Measurements from ENCODE around the gene NAALADL2.
"Not testable (repeated sequence)": the region's sequence is repeated elsewhere in the genome, so short reads cannot be mapped to it uniquely, and the experiment has no call there.

NAALADL2 gene

DNA sequence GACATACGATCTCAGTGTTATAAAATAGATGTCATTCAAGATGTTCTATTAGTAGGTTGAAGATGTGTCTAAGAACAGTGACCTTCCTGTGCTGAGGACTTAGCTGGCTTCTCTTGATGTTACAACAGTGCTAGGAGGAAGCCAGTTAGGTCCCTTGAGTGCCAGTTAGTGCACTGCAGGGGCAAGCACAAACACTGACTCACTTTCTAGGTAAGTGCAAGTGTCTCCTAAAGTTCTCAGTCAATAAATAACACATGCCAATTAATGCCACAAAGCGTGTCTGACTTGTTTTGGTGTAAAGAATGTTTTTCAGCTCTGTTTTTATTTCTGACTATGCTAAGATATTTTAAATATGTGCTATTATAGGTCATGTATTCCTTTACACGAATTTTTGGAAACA is 211.8 kb downstream of the NAALADL2 start:
- DNase-seq (ENCODE audit: low read depth), result no peak

DNA sequence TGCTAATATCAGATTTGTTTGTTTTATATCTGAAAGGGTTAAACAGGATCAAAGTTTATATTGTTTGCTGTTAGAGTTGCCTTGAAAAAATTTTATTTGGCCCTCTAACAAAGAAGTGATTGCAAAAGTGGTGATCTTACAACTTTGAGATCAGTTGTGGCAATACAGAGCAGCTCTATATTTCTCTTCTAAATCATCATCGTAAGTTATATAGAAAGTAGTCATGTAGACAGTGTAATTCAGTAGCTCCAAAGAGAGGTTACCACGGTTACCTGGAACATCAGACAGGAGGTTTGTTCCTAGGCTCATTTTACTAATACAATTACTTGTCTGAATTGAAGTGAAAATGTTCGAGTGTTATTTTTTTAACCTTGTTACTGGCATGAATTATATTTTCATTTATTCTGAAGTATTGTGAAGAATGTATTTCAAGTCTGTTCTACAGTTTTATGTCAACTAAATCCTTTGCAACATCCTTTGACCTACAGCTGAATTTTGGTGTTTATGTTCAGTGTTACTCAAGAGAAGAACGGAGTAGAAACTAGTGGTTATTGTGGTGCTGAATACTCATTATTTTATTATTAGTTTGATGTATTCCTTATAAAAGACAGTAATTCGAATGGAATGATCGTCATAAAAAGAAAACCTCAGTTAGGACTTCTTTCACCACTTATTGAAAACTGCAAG is 214.2 kb downstream of the NAALADL2 start:
- no peak for DNase-seq (ENCODE audit: low read depth)

DNA sequence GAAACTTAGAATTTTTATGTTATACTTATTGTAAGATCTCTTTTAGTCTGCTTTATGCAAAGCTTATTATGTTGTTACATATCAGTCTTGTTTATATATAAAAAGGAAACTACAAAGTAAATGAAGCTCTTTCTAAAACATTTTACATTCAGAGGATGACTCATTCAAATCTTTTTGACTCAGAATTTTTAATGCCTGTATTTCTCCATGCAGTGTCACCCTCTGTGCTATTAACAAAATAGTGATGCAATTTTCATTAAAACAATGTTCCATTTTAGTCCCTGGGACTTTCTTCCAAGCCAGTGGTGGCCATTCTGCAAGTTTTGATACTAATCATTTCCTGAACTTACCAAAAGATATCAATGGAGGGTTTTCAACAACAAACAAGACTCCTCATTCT is 216.1 kb downstream of the NAALADL2 start:
- no peak for DNase-seq (ENCODE audit: low read depth)

DNA sequence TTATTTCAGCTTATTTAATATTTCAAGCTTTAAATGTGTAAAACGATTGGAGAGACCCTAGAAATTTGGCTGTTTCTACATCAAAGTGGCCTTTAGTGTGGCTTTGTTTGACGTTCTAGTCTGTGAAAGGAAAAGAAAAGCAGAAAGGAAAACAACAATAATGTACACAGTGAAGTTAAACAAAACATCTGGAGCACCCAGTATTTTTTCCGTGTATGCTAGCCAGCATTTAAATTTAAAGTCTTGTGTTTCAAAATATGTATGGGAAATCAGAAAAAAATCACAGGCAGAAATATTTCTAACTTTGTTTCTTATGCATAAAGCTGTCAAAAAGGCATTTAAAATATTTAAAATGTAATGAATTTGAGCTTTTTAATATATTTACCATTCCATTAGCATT is 218.1 kb downstream of the NAALADL2 start:
- no peak for DNase-seq (ENCODE audit: low read depth)

DNA sequence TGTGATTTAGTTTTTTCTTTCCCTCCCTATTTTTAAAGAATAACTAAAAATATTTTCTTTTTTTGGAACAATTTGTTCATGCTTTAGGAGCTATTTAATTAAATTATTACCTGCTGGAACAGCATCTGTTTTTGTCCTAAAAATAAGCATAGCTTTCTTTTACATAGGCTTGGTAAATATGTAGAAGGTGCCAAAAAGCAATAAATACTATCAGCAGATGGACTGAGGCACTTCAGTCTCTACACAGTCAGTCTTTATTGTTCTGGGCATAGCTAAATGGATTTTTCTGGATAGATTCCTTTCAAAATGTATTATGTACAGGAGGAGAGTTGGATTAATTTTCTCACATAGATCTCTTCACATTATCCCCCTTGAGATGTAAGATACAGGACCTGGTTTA is 223.5 kb downstream of the NAALADL2 start:
- DNase-seq (ENCODE audit: low read depth), result no peak

DNA sequence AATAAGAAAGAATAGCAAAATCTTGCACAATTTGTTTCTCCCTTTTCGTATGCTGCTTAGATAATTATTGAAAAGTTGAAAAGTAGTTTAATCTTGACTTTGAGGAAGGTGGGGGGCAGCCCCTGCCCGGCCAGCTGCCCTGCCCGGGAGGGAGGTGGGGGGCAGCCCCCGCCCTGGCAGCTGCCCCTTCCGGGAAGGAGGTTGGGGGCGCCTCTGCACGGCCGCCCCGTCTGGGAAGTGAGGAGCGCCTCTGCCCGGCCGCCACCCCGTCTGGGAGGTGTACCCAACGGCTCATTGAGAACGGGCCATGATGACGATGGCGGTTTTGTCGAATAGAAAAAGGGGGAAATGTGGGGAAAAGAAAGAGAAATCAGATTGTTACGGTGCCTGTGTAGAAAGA is 228.0 kb downstream of the NAALADL2 start:
- not testable (repeated sequence) for DNase-seq (ENCODE audit: low read depth)

DNA sequence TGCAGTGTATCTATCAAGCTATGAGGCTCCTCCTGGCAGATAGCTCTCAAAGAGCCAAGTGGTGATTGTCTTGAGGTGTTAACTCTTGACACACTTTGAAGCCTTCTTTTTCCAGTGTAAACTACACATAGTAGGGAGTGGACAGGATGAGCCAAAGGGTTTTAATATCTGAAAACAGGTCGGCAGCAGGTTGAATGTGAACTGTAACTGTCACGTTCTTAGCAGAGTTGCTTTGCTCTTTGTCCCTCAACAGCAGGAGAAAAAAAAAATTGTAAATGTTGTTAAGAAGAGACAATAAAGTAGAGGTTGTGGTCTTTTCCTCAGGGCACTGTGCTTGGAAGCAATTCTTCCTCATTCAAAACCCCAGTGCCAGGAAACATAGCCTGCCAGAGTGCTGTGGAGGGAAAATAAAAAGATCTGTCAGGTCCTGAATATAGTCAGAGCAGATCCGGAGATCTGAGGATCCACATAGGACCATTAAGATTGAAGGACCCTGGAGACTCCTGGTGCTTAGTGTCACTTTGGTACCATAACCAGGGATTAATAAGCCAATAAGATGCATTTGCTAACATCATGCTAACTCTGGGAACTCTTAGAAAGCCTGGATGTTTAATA is 229.7 kb downstream of the NAALADL2 start:
- DNase-seq (ENCODE audit: low read depth), result no peak

DNA sequence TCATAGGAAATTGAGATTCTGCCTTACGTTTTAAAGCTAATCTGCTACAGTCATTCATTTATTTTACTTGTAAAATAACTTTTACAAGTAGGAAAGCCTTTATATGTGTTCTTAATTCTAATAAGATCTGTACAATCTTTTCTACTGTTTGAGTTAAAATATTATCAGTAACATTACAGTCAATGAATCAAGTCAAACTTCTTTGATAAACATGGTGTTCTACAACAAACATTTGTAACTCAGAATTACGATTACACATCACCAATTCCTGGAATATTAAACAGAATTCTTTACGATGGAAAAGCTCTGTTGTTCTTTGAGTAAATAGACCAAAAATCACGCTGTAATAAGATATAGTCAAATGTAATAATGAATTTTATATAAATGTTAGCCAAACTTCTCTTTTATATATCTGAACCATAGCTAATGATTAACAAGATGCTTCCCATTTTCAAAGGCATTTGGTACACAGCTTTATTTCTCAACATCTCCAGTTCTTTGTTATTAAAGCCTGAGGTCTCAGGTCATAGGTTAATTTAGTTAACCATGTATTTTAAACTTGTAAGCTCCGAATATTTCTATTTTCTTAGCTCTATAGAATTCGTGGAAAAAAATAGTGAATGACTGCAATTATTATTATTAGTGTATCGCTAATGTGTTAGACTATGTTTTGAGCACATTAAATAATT is 232.4 kb downstream of the NAALADL2 start:
- DNase-seq (ENCODE audit: low read depth), result no peak

DNA sequence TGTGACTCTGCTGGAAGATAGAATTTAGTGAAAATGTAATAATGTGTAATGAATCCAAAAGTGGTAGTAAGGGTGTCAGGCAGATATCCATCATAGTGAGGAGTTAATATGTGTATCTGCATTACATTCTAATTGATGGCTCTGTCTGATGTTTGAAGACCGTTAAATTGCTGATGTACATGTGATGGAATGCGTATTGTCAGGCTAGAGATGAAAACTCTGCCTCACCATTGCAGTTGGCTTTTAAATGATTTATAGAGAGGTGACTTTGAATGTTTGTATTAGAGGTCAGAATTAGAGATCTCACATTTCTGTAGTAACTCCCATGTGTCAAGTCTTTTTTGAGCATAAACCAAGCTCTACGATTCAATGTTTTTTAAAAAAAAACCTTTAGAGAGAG is 234.6 kb downstream of the NAALADL2 start:
- DNase-seq (ENCODE audit: low read depth), result no peak

DNA sequence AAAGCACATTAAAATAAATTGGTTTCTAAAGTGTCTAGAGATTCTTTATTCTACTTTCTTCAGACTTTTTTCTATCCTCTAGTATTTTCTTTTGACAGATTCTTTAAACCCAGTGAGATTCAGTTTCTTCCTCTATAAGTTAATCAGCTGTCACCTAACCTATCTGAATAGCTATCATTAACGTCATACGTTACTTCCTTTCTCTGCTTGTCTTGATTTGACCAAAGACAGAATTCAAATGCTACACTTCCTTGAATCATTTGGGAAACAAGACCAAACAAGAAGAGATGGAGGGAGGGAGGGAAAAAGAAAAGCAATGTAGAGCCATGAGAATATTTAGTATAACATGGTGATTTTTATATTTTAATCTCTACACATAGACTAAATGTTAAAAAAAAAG is 235.2 kb downstream of the NAALADL2 start:
- no peak for DNase-seq (ENCODE audit: low read depth)

DNA sequence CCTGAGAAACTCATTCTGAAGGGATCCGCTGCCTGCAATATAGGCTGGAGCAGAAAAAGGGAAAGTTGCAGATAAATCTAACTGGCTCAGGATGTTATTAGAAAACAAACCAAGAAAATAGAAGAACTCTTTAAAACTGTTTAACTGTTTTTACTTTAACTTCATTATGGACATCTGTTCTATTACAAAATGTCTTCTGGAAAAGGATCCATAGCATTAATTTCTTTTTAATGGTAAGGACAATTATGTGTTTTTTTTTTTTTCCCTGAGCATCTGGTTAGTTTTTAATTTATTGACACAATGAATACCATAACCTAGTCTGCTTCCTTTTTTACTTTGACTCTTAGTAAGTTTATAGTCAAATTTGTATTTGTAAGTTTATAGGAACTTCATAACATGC is 239.5 kb downstream of the NAALADL2 start:
- no peak for DNase-seq (ENCODE audit: low read depth)

DNA sequence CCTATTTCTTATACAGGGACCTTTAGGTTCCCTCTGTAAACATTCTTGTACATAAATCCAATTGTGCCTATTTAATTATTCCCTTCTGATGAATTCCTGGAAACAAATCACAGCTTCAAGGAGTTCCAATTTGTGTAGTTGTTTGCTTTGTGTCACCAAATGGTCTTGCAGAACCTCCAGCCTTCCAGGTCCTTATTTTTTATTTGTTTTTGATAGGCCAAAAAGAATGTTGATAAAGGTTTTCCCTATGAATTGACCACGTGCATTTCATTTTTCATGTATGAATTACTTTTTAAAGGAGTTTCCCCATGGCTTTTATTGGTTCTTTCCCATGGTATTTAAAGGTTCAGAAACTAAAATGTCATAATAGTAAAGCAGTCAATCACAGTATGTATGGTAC is 243.0 kb downstream of the NAALADL2 start:
- DNase-seq (ENCODE audit: low read depth), result no peak

DNA sequence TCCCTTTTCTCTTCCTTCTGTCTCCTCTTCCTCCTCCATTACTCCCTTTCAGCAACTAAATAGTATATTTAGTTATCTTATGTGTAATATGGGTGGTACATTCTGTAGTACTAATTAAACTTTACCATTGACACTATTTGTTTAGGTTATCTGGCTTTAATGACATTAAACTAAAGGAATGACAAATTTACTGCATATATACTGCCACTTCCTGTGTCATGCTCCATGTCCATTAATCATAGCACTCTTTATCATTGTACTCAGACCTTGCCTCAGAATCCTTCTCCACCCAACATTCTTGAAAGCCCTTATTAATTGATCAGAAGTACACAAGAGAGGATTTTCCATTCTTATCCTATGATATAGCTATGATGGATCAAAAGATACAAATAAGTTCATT is 244.2 kb downstream of the NAALADL2 start:
- DNase-seq (ENCODE audit: low read depth), result no peak

DNA sequence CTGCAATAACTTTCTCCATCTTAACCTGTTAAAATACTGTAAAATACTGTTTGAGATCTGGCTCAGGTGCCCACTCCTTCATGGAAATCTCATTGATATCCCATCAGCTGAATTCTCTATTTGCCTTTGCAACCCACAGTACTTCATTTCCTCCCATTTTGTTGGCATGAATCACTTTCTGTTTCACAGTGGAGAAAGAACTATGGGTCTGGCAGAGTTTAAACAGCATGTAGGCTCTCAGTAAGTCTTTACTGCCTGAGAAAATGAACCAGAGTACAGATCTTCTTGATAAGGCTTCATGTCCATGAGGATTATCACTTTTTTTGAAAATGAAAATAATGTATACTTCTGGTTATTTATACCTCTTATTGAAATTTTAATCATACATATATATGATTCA is 245.9 kb downstream of the NAALADL2 start:
- no peak for DNase-seq (ENCODE audit: low read depth)

DNA sequence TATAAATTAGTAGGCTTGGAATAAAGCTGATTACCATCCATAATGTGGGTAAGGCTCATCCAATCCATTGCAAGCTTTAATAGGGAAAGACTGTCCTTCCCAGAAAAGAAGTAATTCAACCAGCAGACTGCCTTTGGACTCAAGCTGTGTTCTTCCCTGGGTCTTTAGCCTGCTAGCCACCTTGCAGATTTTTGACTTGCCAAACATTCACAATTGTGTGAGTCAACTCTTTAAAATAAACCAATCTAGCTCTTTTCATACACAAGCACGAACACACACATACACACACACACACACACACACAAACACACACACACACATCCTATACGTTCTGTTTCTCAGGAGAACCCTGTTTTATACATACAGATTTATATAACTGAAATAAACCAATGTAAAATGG is 248.1 kb downstream of the NAALADL2 start:
- no peak for DNase-seq (ENCODE audit: low read depth)

DNA sequence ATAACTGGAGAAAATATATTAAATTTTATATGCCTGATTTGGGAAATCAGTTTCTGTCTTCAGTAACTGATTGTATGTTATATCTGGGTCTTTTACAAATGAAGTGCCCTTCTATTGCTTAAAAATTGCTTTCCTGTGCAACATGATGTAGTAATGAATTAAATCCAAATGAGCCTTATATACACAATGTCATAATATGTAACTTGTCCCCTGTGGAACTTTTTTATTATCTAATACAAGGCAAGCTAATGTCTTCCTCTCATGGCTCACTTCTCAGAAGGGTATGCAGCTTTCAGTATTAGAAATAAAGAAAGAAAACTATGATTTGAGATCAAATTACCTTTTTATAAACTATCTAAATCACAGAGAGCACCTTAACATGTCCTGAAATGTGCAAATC is 248.9 kb downstream of the NAALADL2 start:
- no peak for DNase-seq (ENCODE audit: low read depth)

DNA sequence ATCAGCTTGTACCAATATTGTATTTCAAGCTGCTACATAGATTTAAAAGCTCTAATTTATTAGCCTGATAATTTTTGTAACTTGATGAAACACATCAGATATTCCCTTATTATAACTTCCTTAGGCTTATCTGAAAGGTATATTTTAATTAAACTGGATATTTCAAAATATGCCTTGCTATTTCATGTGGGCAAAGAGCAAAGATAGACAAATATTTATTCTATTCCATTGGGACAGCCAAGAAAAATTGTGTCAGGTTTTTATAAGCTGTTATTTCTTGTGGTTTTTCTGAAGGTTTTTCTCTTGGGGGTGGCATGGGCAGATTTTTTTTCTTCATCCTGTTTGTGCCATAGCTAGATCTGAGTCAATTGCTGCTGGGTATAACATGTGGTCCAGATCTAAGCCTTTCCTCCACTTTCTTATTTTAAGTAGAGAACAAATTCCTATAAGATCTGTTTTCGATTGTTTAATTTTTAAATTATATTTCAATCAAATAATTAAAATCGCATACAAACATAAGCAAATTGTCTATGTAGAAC is 249.5 kb downstream of the NAALADL2 start:
- no peak for DNase-seq (ENCODE audit: low read depth)

DNA sequence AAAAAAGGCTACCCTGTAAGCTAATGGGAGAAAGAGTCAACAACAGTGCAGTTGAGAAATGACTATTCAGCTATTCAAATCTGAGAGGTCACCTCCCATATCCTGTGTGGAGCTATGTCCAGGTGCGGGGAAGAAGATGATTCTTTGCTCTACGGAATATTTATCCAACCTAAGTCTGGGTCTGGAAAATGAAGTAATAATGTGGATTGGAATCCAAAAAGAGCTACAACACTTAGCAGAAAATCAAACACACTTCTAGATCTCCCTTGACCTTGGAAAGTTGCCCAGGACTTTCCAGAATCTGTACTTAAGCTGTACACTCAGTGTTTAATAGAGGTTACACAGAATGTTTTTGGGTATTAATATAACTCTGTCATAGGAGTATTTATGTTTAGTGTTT is 251.9 kb downstream of the NAALADL2 start:
- DNase-seq (ENCODE audit: low read depth), result no peak

DNA sequence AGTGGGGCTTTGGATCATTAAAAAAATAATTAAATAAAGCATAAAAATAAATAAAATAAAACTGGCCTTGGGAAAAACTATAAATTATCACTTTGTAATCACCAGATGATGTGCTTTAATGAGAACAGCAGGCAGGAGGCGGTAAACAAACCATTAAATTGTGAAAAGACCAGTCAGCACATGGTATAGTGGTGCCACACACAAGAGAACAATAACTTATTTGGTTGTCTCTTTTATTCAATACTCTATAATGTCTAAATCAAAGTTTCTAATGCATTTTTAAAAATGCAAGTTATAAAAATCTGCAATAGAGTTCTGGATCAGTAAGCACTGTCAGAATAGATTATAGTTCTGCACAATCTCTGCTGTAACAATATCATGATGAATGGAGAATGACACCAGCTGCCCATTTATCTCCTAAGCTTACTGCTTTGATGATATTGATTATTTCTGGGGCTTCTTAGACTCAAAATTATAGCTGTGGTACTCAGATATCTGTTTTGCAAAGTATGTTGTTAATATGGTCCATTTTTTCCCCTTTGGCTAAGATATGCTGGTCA is 259.3 kb downstream of the NAALADL2 start:
- DNase-seq (ENCODE audit: low read depth), result no peak

DNA sequence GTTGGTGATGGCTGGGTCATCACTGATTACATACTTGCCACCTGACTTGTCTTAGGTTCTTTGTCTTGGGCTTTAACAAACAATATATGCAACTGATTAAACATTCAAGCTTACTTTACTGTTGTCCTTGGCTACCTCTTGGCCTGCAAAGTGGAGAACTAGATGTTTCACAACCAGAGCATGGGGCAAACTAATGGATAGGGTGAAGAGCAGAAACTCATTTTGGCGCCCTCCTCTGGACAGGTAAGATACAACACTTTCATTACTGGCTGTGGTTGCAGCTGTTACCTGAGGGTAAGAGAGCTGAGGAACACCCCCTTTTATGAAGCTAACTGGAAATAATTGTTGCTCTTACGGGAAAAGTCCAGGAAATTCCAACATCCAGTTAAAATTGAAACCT is 262.1 kb downstream of the NAALADL2 start:
- no peak for DNase-seq (ENCODE audit: low read depth)

DNA sequence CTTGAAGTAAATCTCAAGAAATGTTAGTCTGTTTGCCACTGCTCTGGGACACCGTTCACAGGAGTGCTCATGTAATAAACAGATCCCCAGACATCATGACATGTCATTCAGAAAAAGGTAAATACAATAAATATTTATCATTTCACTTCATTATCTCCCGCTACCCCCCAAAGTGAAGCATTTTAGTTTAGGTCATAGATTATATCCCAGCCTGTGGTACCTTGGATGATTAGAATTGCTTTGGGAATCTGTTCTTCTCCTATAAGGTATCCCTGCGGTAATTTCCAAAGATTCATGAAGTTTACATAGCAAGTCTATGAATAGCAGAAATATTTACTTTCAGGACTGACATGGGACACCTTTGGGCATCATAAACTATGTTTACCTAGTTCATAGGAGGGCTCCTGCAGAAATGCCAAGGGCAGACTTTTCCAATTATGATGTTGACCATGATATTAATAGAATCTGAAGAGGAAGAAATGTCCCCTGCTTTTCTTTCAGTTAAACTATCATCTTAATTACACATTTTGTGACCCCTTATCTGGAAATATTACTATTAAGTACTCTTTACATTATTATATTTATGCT is 268.0 kb downstream of the NAALADL2 start:
- no peak for DNase-seq (ENCODE audit: low read depth)

DNA sequence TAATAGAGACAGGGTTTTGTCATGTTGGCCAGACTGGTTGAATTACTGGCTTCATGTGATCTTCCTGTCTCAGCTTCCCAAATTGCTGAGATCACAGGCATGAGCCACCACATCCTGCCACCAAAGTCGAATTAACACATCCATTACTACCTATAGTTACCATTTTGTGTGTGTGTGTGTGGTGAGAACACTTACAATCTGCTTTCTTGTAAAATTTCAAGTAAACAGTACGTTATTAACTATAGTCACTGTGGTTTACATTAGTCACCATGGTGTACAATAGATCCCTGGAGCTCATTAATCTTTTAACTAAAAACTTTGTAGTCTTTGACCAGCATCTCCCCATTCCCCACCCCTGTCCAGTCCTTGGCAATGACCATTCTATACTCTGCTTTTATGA is 270.0 kb downstream of the NAALADL2 start:
- no peak for DNase-seq (ENCODE audit: low read depth)

DNA sequence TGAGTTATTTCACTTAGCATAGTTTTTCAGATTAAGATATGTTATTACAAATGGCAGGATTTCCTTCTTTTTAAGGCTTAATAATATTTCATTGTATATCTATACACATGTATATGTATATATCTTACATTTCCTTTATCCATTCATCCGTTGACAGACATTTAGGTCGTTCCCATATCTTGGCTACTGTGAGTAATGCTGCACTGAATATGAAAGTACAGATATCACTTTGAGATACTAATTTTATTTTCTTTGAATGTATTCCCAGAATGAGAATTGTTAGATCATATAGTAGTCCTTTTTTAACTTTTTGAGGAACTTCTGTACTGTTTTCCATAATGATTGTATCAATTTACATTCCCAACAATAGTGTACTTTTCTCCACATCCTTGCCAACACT is 270.4 kb downstream of the NAALADL2 start:
- DNase-seq (ENCODE audit: low read depth), result no peak
